ENCODE measurements around the gene ZNF841.

GRCh38 chr19:52120286-52120685 lies 24.7 kb upstream of the ZNF841 start:
- TF ChIP-seq POLR2A (IDR thresholded peaks at IDR 0.05), result no peak
- no peak for TF ChIP-seq CTCF (IDR thresholded peaks at IDR 0.05)

Data from body of pancreas (tissue), 4 donors.